ENCODE data around the gene SMIM41. TPM values are rescaled to one million over a fixed set of nuclear protein-coding genes. Genes with fewer than 3 reads are reported as not detected.

The SMIM41 gene
- total and polyA plus RNA-seq, 12 donors, result 0.19 to 0.52 (median 0.27) TPM; not detected in 8

DNA sequence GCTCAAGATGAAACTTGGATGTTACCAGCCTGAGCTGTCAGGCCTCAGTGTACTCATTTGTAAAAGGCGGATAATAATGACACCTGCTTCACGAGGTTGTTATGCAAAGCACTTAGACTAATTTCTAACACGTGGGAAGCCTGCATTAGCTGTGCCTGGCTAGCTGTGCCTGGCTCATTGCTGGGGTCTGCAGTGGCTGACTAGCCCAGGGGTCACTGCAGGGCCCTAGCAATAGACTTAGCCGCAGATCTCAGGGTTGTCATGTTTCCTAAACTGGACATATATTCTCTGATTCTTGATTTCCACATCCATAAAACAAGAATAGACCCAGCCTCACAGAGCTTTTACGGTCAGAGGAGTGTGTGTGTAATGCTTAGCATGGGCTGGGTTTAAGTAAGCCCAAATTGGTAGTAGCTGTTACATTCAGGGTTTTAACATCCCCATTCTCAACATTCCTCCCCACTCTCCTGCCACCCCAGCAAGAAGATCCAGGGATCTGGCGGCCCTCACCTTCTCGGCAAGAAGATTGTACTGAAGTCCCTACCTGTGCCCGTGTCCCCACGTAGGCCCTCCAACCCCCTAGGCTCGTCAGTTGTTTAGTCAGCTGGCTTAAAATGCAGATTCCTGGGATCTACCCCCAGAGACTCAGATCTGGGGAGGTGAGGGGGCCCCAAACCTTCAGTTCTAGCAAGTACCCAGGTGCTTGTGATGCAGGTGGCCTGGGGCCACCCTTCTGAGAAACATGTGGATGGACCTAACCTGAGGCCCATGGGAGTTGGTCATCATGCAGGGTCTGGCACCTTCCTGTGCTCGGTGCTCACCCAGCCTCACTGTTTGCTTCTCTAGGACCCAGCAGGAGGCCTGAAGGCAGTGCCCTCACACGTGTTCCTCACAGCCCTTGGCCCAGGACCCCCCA is 19.7 kb upstream of the SMIM41 start:
- Histone ChIP-seq H3K27ac (peak overlapping the region in 1 of 10 donors; percentile 0), H3K36me3 (peaks cover 0 to 56% (median 41%) of the 10 kb centered on the region in 9 donors), H3K4me1 (peaks cover 4 to 60% (median 23%) of the 10 kb centered on the region in 9 donors), H3K9me3 (no peaks in the 10 kb centered on the region), H3K4me3 (no peak overlapping the region), H3K27me3 (no peaks in the 10 kb centered on the region)
- intact Hi-C loops (cut with DNase I), result no loop called here
- WGBS, 2 donors, result 82% methylated on average over 12 of the region's 12 CpGs
- DNase-seq (peak in 1 of 2 donors; percentile 59), ATAC-seq (peak in 6 of 8 donors; percentile 1 to 16 (median 3))
- TF ChIP-seq, protein P1, sequence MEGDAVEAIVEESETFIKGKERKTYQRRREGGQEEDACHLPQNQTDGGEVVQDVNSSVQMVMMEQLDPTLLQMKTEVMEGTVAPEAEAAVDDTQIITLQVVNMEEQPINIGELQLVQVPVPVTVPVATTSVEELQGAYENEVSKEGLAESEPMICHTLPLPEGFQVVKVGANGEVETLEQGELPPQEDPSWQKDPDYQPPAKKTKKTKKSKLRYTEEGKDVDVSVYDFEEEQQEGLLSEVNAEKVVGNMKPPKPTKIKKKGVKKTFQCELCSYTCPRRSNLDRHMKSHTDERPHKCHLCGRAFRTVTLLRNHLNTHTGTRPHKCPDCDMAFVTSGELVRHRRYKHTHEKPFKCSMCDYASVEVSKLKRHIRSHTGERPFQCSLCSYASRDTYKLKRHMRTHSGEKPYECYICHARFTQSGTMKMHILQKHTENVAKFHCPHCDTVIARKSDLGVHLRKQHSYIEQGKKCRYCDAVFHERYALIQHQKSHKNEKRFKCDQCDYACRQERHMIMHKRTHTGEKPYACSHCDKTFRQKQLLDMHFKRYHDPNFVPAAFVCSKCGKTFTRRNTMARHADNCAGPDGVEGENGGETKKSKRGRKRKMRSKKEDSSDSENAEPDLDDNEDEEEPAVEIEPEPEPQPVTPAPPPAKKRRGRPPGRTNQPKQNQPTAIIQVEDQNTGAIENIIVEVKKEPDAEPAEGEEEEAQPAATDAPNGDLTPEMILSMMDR (IDR thresholded peaks at IDR 0.05), result no peak

DNA sequence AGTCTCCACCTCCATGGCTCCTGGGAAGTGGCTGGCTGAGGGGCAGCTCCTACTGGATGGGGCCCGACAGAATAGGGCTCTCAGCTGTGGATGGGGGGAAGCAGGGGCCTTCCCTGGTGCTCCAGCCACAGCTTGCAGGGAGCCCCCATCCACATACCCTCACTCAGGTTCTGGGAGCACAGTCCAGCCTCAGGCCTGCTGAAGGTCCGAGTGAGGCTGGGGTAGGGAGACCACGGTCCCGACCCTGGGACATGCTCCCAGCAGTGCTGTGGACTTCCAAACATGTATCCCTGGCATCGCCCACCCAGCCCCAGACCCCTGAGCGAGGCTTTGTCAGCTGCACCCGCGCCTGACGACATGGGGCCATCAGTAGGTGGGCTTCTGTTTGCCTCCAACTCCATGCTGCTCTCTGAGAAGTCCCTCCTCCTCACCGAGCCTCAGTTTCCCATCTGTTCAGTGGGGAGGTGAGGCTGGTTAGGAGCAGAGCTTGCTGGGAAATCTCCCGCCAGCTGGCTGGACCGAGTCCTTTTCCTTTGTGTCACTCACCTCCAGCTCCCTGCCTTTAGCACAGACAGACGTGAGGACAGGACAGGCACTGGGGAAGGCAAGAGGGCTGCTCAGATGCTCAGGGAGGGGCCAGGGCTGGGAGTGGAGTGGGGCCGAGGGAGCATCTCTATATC is 18.9 kb upstream of the SMIM41 start:
- peak overlapping the region in 2 of 10 donors; percentile 0 to 85 for H3K27ac ChIP-seq
- H3K36me3 ChIP-seq, result peaks cover 0 to 48% (median 33%) of the 10 kb centered on the region in 9 donors
- peaks cover 0 to 54% (median 19%) of the 10 kb centered on the region in 9 donors for H3K4me1 ChIP-seq
- no peak overlapping the region for H3K4me3 ChIP-seq
- ATAC-seq (peak in 3 of 8 donors; percentile 1 to 9 (median 4)), DNase-seq (peak in 1 of 2 donors; percentile 38)
- no peaks in the 10 kb centered on the region for H3K9me3 ChIP-seq
- intact Hi-C loops (cut with DNase I), result no loop called here
- TF ChIP-seq, protein P1 (IDR thresholded peaks at IDR 0.05), result no peak
- WGBS, 2 donors, result 85% methylated on average over 14 of the region's 14 CpGs
- no peaks in the 10 kb centered on the region for H3K27me3 ChIP-seq

DNA sequence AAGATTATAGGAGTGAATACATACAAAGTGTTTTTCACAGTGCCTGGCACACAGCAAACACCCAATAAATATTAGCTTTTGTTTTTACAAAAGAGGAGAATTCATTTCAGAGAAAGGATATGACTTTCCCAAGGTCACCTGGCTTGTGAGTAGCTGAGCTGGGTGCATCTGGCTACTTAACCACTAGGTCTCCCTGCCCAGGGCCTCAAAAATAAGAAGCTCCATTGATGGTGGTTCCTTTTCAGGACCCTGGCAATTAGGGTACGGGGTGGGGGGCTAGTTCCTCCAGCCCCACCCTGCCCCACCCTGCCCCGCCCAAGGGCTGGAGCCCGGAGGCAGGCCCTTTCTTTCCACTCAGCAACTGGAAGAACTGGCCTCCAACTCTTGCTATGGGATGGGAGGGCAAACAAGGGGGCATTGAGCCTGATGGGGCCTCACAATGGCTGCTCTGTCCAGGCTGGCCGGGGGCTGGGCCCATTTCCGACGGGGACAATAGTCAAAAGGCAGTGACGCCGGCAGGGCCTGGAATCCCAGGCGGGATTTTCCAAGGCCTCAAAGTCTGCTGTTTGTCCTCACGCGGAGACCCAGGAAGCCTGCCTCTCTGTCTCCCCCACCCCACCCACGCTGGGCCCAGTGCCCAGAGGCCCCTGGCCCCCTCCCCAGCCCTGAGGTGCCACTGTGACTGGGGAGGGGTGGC is 17.9 kb upstream of the SMIM41 start:
- no peaks in the 10 kb centered on the region for H3K27me3 ChIP-seq
- peaks cover 0 to 49% (median 19%) of the 10 kb centered on the region in 9 donors for H3K4me1 ChIP-seq
- ATAC-seq (no peak), DNase-seq (peak in 1 of 2 donors; percentile 21)
- intact Hi-C loops (cut with DNase I), result no loop called here
- H3K4me3 ChIP-seq, result no peak overlapping the region
- no peaks in the 10 kb centered on the region for H3K9me3 ChIP-seq
- WGBS, 2 donors, result 75 to 80% methylated on average over 12 of the region's 12 CpGs
- peaks cover 0 to 38% (median 23%) of the 10 kb centered on the region in 9 donors for H3K36me3 ChIP-seq
- peak overlapping the region in 8 of 10 donors; percentile 63 to 87 (median 78) for H3K27ac ChIP-seq
- TF ChIP-seq, protein P1 (IDR thresholded peaks at IDR 0.05), result no peak
